HG02885 (cell line): Measurements from ENCODE around the gene NRDE2.
"Not testable (repeated sequence)": the region's sequence is repeated elsewhere in the genome, so short reads cannot be mapped to it uniquely, and the experiment has no call there.

Experiments used
- ATAC-seq: cut with Tn5 transposase; IDR thresholded peaks from one replicate; pipeline ENCODE4 v1.9.1; 2021; ENCODE audit warnings: mild to moderate bottlenecking; ENCODE audit not compliant: unreplicated experiment, poor library complexity

The NRDE2 gene

GRCh38 chr14:90342327-90342726, 10.6 kb upstream of the NRDE2 start:
- no peak for ATAC-seq

GRCh38 chr14:90341784-90342183, 10.0 kb upstream of the NRDE2 start:
- no peak for ATAC-seq

- ATAC-seq, result not testable (repeated sequence)
Measured at GRCh38 chr14:90341232-90341631, 9.5 kb upstream of the NRDE2 start.

GRCh38 chr14:90336985-90337384, 5.2 kb upstream of the NRDE2 start:
- no peak for ATAC-seq

- ATAC-seq, result no peak
Measured at GRCh38 chr14:90336401-90336800, 4.7 kb upstream of the NRDE2 start.

- peak; percentile 0 for ATAC-seq
Measured at GRCh38 chr14:90332271-90332584, 487 bp upstream of the NRDE2 start.

- ATAC-seq, result no peak
Measured at GRCh38 chr14:90330203-90331196, 1.2 kb downstream of the NRDE2 start.

- ATAC-seq, result no peak
Measured at GRCh38 chr14:90321891-90322290, 9.8 kb downstream of the NRDE2 start.

- no peak for ATAC-seq
Measured at GRCh38 chr14:90319634-90320541, 11.9 kb downstream of the NRDE2 start.

GRCh38 chr14:90319173-90319572, 12.6 kb downstream of the NRDE2 start:
- no peak for ATAC-seq

GRCh38 chr14:90318016-90318415, 13.7 kb downstream of the NRDE2 start:
- ATAC-seq, result no peak

GRCh38 chr14:90317286-90317685, 14.5 kb downstream of the NRDE2 start:
- no peak for ATAC-seq

GRCh38 chr14:90308561-90308960, 23.2 kb downstream of the NRDE2 start:
- ATAC-seq, result no peak

- no peak for ATAC-seq
Measured at GRCh38 chr14:90305176-90305601, 26.6 kb downstream of the NRDE2 start.

GRCh38 chr14:90304502-90304901, 27.2 kb downstream of the NRDE2 start:
- no peak for ATAC-seq

GRCh38 chr14:90303473-90303872, 28.3 kb downstream of the NRDE2 start:
- ATAC-seq, result no peak

GRCh38 chr14:90302529-90303303, 29.0 kb downstream of the NRDE2 start:
- ATAC-seq, result no peak

- no peak for ATAC-seq
Measured at GRCh38 chr14:90301668-90302090, 30.1 kb downstream of the NRDE2 start.

GRCh38 chr14:90301122-90301521, 30.6 kb downstream of the NRDE2 start:
- no peak for ATAC-seq

GRCh38 chr14:90300611-90301047, 31.1 kb downstream of the NRDE2 start:
- no peak for ATAC-seq
